HepG2 (cell line): Measurements from ENCODE around the gene CNTROB.

ENCODE experiments used
- ARHGAP35 ChIP-seq: sonication (generic); formaldehyde crosslinking; IDR thresholded peaks from 2 replicates; pipeline ENCODE4 v1.9.0; 2022; ENCODE audit warnings: mild to moderate bottlenecking, inconsistent platforms, moderate library complexity, missing genetic modification reagents, borderline replicate concordance
- ATF2 ChIP-seq: sonication (generic); formaldehyde crosslinking; IDR thresholded peaks from 2 replicates; pipeline ENCODE4 v1.4.0; 2020; ENCODE audit warnings: missing genetic modification reagents
- FLYWCH1 ChIP-seq: sonication (generic); formaldehyde crosslinking; IDR thresholded peaks from 2 replicates; pipeline ENCODE4 v1.8.1; 2023; ENCODE audit warnings: mild to moderate bottlenecking, missing genetic modification reagents
- FOXP1 ChIP-seq, 2 experiments: fragments of 450-650 bp in 1 of 2; IDR thresholded peaks; 2 replicates each; pipeline ENCODE4 v1.6.1; 2017 to 2018; ENCODE audit warnings: antibody characterized with exemption in 1 of 2
- HDAC1 ChIP-seq: sonication (generic); formaldehyde crosslinking; IDR thresholded peaks from 2 replicates; pipeline ENCODE4 v1.5.1; 2020; ENCODE audit warnings: mild to moderate bottlenecking, missing genetic modification reagents
- HIVEP1 ChIP-seq: sonication (generic); formaldehyde crosslinking; IDR thresholded peaks from 2 replicates; pipeline ENCODE4 v1.4.0; 2020; ENCODE audit warnings: mild to moderate bottlenecking, missing genetic modification reagents
- HNRNPUL1 ChIP-seq: fragments of 200-400 bp; formaldehyde crosslinking; IDR thresholded peaks from 2 replicates; pipeline ENCODE4 v1.6.1; 2017; ENCODE audit warnings: low read depth, mild to moderate bottlenecking, low read length, moderate library complexity
- KDM1A ChIP-seq: IDR thresholded peaks from 2 replicates; pipeline ENCODE4 v1.6.1; 2016; ENCODE audit warnings: missing compliant biosample characterization
- MAFF ChIP-seq: IDR thresholded peaks from 2 replicates; pipeline ENCODE4 v1.6.1; 2011; ENCODE audit warnings: low read depth, low read length, improper control_type of control experiment
- NCOR1 ChIP-seq: fragments of 200-600 bp; sonication (generic); IDR thresholded peaks from 2 replicates; pipeline ENCODE4 v1.7.0; 2017; ENCODE audit warnings: antibody characterized with exemption, low read length, borderline replicate concordance
- SALL1 ChIP-seq: sonication (generic); formaldehyde crosslinking; IDR thresholded peaks from 2 replicates; pipeline ENCODE4 v1.8.0; 2022; ENCODE audit warnings: mild to moderate bottlenecking, missing genetic modification reagents

DNA sequence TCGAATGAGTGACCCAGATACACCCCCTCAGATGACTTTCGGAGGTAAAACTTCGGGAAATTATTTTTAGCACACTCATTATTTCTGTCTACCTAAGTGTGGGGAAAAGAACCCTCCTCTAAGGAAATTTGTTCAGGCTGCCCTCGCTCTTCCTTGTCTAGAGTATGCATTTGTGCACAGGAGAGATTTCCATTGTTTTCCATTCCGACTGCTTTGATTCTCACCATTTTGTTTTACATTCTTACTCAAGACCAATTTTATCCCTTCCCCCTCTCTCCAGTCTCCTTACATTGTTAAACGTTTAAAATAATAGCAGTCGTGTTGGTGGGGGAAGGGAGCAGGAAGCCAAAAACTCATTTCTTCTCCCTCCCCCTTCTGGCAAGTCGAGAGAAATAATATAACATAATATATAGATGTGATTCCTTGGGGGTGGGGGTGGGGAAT lies 44.9 kb upstream of the CNTROB start:
- no peak for TF ChIP-seq FLYWCH1
- TF ChIP-seq FOXP1 (IDR thresholded peaks at IDR 0.05), result no peak
- TF ChIP-seq FOXP1 (CRISPR knock-in tag; IDR thresholded peaks at IDR 0.05), result no peak
- no peak for TF ChIP-seq HIVEP1 (CRISPR knock-in tag)
- TF ChIP-seq HNRNPUL1, result no peak
- TF ChIP-seq KDM1A, result no peak
- no peak for TF ChIP-seq ARHGAP35 (CRISPR knock-in tag)
- TF ChIP-seq ATF2 (CRISPR knock-in tag), result no peak
- TF ChIP-seq HDAC1 (CRISPR knock-in tag), result no peak
- no peak for TF ChIP-seq MAFF
- no peak for TF ChIP-seq NCOR1
- TF ChIP-seq SALL1 (CRISPR knock-in tag), result no peak
